EL (cell line): Measurements from ENCODE around the gene OR2A25.

ENCODE experiments used
- DNase-seq: peaks from one replicate; pipeline ENCODE4 v3.0.0-alpha.2; 2016

OR2A25 gene

DNA sequence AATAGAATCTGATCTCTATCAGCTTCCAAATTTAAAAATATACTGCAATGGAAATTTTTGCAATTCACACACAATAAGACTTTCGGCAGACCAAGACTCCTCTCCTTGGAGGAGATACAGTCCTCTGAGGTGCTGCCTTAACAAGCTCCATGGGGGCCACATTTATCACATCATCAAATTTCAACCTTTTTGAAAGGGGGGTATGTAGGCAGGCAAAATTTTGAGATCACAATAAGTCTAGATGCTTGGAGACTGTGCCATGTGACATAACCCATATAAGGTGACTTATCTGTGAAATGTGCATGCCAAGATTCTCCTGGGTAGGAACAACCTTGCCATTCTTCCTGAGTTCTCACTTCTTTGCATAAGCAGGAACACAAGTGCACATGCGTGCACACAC is 16.4 kb downstream of the OR2A25 start, which contains the start of gene OR2A12:
TSS of gene OR2A12 (plus strand) at position 301 of the 400 bp plus-strand sequence. CDS start 8,830 bp downstream, outside the sequence.
- DNase-seq, result no peak

DNA sequence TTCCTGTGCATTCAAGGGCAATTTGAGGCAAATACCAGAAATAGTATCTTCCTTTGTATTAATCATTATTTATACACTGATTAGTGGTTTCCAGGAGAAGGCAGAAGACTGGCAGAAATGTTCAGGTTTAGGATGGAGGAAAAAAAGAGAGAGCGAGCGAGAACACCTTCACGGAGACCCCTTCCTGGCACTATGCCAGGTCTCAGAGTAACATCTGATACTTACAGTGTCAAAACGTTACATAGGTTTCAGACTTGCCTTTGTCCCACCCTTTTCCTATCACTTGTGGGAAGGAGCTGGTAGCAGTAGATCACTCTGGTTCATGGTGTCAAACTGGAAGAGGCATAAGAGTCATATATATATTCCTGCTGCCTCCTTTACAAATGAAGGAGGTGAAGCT is 17.1 kb downstream of the OR2A25 start:
- no peak for DNase-seq

DNA sequence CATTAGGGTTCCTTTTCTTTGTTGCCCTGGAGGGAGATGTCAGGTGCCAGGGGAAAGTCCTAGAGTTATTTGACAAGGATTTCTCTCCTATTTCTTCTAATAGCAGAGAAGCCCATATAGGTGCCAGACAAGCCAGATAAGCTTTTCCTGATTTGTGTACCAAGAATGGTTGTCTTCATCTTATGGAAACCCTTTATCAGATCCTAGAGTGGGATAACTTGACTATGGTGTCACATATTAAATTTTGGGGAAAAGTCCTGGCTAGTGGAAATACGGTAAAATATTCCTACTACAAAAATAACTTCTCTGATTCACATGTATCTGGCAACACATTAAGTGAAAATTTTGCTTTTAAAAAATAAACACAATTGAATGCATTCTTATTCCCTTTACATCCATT is 17.6 kb downstream of the OR2A25 start:
- DNase-seq, result no peak

DNA sequence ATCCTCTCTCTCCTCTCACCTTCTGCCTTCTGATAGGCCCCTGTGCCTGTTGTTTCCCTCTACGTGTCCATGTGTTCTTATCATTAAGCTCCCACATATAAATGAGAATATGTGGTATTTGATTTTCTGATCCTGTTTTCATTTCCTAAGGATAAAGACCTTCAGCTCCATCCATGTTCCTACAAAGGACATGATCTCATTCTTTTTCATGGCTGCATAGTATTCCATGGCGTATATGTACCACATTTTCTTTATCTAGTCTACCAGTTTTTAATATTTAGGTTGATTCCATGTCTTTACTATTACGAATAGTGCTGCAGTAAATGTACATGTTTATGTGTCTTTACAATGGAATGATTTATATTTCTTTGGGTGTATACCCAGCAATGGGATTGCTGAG is 21.1 kb downstream of the OR2A25 start:
- no peak for DNase-seq

DNA sequence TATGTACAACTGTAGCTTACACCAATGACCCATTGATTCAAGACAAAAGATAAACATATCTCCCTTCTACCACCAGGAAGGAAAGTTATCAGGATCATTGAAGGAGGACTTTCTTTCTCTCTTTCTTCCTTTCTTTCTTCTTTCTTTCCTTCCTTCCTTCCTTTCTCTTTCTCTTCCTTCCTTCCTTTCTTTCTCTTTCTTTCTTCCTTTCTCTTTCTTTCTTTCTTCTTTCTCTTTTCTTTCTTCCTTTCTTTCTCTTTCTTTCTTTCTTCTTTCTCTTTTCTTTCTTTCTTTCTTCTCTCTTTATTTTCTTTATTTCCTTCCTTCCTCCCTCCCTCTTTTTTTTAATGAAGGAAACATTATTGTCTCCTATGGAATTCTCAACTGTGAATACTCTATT is 29.2 kb downstream of the OR2A25 start:
- DNase-seq, result no peak

DNA sequence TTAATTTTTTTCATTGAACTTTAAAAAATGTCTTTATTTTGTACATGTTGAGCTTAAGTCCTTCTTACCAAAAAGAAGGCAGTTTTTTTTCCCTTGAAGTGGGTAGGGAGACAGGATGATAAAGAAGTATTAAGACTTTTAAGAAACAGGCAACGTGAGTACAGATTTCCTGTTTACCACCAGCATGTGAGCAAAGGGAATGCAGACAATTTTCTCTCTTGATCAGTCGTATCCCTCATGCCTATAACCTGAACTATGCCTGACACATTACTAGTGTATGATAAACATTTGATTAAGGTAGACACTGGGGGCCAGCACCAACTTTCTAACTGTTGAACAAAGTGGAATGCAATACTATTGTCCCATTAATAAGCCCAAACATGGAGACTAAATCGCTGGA is 31.0 kb downstream of the OR2A25 start:
- DNase-seq, result no peak

DNA sequence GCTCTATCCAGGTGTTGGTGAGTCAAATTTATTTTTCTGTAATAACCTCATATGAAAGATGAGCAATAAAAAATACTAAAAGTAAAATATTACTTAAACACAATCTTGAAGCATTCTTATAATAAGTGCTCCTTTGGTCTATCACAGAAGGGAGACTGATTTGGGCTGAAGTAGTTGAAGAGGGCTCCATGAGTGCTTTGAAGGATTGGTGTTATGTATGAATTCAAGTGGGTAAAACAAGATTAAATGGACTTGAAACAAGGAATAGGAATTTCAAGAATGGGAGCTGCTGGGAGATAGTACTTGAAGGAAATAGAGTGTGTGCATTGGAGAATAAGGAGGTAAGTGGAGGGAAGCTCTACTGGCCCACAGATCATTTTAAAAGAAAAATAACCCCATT is 32.4 kb downstream of the OR2A25 start:
- no peak for DNase-seq

DNA sequence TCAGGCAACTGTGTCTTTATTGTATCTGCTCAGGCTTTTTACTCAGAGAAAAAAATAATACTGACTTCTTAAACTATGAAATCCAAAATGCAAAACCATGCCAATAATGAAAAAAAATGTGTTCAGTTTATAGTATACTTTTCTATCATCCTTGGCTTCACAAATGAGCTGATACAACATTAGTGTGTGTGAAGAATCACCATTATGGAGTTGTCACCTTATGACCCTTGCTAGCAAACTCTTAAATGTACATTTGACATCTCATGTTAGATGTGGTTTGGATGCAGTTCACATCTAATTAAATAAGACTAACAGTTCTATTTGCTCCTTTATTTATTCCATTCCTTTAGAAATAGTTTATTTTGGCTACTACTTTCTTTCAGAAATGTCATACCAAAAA is 35.6 kb downstream of the OR2A25 start:
- no peak for DNase-seq

DNA sequence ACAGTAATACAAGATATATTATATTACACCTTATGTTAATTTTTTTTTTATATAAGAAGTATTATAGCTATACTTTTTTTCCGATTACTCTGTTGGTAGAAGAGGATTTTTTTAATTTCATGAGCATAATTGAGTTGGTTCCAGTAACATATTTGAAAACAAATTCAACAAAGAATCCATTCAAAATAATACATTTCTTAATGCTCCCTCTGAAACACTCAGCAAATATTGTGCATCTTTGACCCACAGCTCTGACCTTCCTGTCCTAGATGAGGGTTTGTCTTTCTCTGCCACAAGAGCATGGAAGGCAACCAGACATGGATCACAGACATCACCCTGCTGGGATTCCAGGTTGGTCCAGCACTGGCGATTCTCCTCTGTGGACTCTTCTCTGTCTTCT is 39.7 kb downstream of the OR2A25 start, which contains the start of gene OR2A2:
TSS of gene OR2A2 (plus strand) at position 301 of the 400 bp plus-strand sequence. CDS start at position 301, 0 bp downstream.
- DNase-seq, result no peak

DNA sequence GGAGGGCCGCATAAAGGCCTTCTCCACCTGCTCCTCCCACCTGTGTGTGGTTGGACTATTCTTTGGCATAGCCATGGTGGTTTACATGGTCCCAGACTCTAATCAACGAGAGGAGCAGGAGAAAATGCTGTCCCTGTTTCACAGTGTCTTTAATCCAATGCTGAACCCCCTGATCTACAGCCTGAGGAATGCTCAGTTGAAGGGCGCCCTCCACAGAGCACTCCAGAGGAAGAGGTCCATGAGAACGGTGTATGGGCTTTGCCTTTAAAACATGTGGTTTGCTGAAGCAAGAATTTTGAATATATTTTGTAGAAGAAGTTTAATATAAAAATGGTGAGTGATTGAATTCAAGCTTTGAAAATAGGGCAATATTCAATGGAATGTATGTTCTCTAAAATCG is 40.7 kb downstream of the OR2A25 start:
- no peak for DNase-seq

DNA sequence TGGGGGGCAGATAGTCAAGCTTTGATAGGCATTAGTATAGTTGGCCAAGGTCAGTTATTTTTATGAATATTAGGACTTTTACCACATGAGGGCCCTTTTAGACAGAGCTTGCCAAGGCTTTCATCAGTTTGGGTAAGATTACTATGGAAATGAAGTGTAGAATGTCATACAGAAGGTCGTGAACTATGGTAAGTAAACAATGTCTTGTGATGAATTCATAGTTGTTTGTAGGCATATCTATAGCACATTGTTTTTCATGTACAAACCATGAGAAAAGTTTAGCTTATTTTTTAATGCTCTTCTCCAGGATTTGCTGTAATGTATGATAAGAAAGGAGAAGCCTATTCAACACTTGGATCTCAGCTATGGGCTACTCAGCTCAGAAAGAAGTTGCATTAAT is 44.0 kb downstream of the OR2A25 start:
- no peak for DNase-seq

DNA sequence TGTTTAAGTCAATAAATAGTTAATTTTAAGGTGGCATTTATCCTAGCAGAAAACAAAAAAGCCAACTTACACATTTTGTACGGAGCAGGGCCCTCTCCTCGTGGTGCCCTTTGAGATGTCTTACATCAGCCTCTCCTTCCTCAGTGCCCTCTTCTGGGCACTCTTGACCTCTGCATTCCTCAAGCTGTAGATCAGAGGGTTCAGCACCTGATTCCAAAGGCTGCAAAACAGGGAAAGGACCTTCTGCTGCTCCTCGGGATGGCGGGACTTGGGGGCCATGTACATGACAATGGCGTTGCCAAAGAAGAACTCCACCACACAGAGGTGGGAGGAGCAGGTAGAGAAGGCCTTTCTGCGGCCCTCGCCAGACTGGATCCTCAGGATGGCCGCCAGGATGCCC is 48.7 kb downstream of the OR2A25 start:
- DNase-seq, result no peak

DNA sequence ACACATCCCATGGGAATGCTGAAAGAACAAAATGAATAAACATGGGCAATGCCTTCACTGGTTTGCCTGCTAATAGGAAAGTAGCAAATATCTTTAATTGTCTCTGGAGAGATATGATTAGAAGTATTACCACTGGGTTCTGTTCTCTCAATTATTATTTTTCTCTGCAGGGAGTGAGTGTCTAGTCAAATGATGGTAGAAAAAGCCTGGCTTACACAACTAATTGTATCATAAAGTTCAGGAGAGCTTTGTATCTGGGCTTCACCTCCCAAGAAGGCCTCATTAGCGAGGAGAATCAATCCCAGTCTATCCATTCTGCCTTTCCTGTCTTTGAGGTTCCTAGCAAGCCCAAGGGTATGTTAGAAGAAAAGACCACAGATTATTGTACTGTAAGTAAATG is 53.3 kb downstream of the OR2A25 start, which contains the start of gene OR2A14:
TSS of gene OR2A14 (plus strand) at position 301 of the 400 bp plus-strand sequence. CDS start 5,937 bp downstream, outside the sequence.
- DNase-seq, result no peak
